ENCODE data around the gene CYTH3. TPM values are rescaled to one million over a fixed set of nuclear protein-coding genes. Genes with fewer than 3 reads are reported as not detected.

The CYTH3 gene
- total and polyA plus RNA-seq, 9 of the 15 experiments (the other 6 are each of a cell fraction or from before 2014, with no cell fraction given), result 0.25 to 15.2 (median 11.4) TPM

DNA sequence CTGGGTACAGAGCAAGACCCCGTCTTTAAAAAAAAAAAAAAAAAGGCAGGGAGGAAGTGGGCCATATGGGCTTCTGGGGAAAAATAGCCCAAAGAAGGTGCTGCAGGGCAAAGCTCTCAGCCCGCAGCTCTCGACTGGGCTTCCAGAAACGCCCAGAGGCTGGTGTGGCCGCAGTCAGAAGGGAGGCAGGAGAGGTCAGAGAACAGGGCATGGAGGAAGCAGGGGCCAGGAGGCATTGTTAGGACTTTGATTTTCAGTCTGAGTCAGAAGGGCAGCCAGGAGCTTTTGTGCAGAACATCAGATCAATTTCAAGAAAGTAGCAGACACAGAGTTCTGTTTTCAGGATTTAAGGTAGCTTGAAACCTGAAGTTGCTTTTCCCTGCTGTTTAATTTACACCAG lies 35.3 kb upstream of the CYTH3 start:
- in situ Hi-C loops (cut with MboI), result no loop called here
- H3K4me2 ChIP-seq (ENCODE audit: insufficient read depth, low read length), result no peak overlapping the region
- POLR2A ChIA-PET, result no interaction called here
- TF ChIP-seq SPI1 (IDR thresholded peaks at IDR 0.05; ENCODE audit: borderline replicate concordance, low read depth, low read length) (no peak), RERE (CRISPR knock-in tag; IDR thresholded peaks at IDR 0.05; ENCODE audit: borderline replicate concordance) (no peak), PCBP1 (IDR thresholded peaks at IDR 0.05; ENCODE audit: low read depth, low read length, poor library complexity, severe bottlenecking) (no peak), SMAD1 (IDR thresholded peaks at IDR 0.05; ENCODE audit: low read depth, low read length, partially characterized antibody) (no peak), SMARCB1 (IDR thresholded peaks at IDR 0.05; ENCODE audit: insufficient read length, low read depth) (no peak), SP1 (CRISPR knock-in tag; IDR thresholded peaks at IDR 0.05) (no peak), SLC30A9 (CRISPR knock-in tag; IDR thresholded peaks at IDR 0.05) (no peak), TRIM24 (IDR thresholded peaks at IDR 0.05) (no peak), KLF13 (tag; IDR thresholded peaks at IDR 0.05; ENCODE audit: borderline replicate concordance, low read depth) (no peak), TSC22D4 (tag; IDR thresholded peaks at IDR 0.05) (no peak), MEF2A (IDR thresholded peaks at IDR 0.05; ENCODE audit: control insufficient read depth, low read depth, low read length) (no peak), NCOR1 (IDR thresholded peaks at IDR 0.05) (no peak), SMARCA5 (IDR thresholded peaks at IDR 0.05) (no peak), DIDO1 (tag; IDR thresholded peaks at IDR 0.05; ENCODE audit: low read depth) (no peak), PPARD (CRISPR knock-in tag; IDR thresholded peaks at IDR 0.05) (no peak), GABPB1 (CRISPR knock-in tag; IDR thresholded peaks at IDR 0.05) (no peak)

More for the DNA sequence above, 35.3 kb upstream of the CYTH3 start:
- Histone ChIP-seq H3K27me3 (ENCODE audit: control insufficient read depth in 2 of 2, insufficient read depth in 2 of 2, low read length in 2 of 2) (no peaks in the 10 kb centered on the region), H3K4me1 (replicated peaks in 1 of 2; ENCODE audit: control insufficient read depth in 2 of 2, insufficient read depth in 2 of 2, low read length in 2 of 2) (no peaks in the 10 kb centered on the region; a peak in 1 of 5 replicates), H2AFZ (ENCODE audit: low read depth, low read length) (peak overlapping the region; percentile 19; the same call in 1 of the 2 replicates), H3K9ac (ENCODE audit: insufficient read depth in 1 of 2, low read depth in 2 of 2, low read length in 2 of 2) (no peak overlapping the region), H3K9me1 (ENCODE audit: control insufficient read depth, insufficient read depth, low read length) (no peaks in the 10 kb centered on the region), H3K9me3 (replicated peaks; ENCODE audit: control insufficient read depth, insufficient read depth, low read depth, low read length) (no peaks in the 10 kb centered on the region), H3K79me2 (ENCODE audit: control insufficient read depth, insufficient read depth, low read length) (no peaks in the 10 kb centered on the region), H3K4me3 (no peak overlapping the region), H4K20me1 (replicated peaks; ENCODE audit: control insufficient read depth, insufficient read depth, low read length) (no peaks in the 10 kb centered on the region), H3K36me3 (ENCODE audit: control insufficient read depth, insufficient read depth, low read length) (no peaks in the 10 kb centered on the region), H3K27ac (ENCODE audit: extremely low read depth, low read depth, low read length) (no peak overlapping the region)
- DNase-seq (ENCODE audit: extremely low read depth in 1 of 4, low spot score in 3 of 4), result no peak
- peak; percentile 56 for ATAC-seq
- FAIRE-seq, result no peak
- intact Hi-C loops (cut with micrococcal nuclease), result no loop called here
- BruUV-seq (replicated peaks), result no TSS peak
- CTCF ChIA-PET (ENCODE audit: low intra/inter-chr PET ratio), result no interaction called here
- 42% methylated on average over 5 of the region's 5 CpGs for WGBS (ENCODE audit: insufficient coverage, low coverage, missing lambda C conversion rate)

All from K562 (cell line).